MM.1S (cell line): Measurements from ENCODE around the gene PIEZO1.

Experiments
- EZH2phosphoT487 ChIP-seq: fragments of 300-600 bp; sonication (generic); IDR thresholded peaks from 2 replicates; pipeline ENCODE4 v1.6.1; 2018; ENCODE audit warnings: antibody characterized with exemption, low read length
- TF ChIP-seq, protein P1 (sequence below): fragments of 300-600 bp; sonication (generic); IDR thresholded peaks from 2 replicates; pipeline ENCODE4 v1.5.1; 2016; ENCODE audit warnings: antibody characterized with exemption, low read length, mixed read lengths

DNA sequence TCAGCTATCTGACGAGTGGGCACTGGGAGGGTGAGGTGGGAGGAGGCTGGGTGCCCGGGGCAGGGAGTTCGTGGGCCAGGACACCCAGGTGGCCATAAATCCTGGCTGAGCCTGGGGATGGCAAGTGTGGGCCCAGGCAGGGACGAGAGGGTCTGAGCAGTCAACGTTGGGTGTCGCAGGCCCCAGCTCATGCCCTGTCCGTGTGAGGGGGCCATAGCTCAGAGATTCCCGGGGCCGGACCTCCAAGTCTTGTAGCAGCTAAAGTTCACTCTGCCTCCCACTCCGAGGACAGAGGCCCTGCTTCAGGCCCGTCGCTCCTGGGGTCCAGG is 44.3 kb downstream of the PIEZO1 start:
- TF ChIP-seq EZH2phosphoT487: no peak
- TF ChIP-seq, protein P1, sequence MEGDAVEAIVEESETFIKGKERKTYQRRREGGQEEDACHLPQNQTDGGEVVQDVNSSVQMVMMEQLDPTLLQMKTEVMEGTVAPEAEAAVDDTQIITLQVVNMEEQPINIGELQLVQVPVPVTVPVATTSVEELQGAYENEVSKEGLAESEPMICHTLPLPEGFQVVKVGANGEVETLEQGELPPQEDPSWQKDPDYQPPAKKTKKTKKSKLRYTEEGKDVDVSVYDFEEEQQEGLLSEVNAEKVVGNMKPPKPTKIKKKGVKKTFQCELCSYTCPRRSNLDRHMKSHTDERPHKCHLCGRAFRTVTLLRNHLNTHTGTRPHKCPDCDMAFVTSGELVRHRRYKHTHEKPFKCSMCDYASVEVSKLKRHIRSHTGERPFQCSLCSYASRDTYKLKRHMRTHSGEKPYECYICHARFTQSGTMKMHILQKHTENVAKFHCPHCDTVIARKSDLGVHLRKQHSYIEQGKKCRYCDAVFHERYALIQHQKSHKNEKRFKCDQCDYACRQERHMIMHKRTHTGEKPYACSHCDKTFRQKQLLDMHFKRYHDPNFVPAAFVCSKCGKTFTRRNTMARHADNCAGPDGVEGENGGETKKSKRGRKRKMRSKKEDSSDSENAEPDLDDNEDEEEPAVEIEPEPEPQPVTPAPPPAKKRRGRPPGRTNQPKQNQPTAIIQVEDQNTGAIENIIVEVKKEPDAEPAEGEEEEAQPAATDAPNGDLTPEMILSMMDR: no peak
